ENCODE measurements around the gene DBNL. TPM values are rescaled to one million over a fixed set of nuclear protein-coding genes. Genes with fewer than 3 reads are reported as not detected.

The DBNL gene
- total and polyA plus RNA-seq, 2 donors (not counting 1 experiment from before 2014, with no cell fraction given): 335 to 386 TPM

GRCh38 chr7:44072364-44073231 lies 28.1 kb downstream of the DBNL start:
- Histone ChIP-seq H3K27ac (ENCODE audit: low read length in 2 of 2) (peak overlapping the region; percentile 90 to 98), H3K4me1 (ENCODE audit: control insufficient read depth in 2 of 2, insufficient read depth in 2 of 2, low read length in 2 of 2) (peaks cover 44 to 67% of the 10 kb centered on the region in 2 donors)

More at GRCh38 chr7:44072364-44073231, 28.1 kb downstream of the DBNL start:
- 70% methylated on average over 7 of the region's 12 CpGs for WGBS (ENCODE audit: insufficient coverage)
- Mint-ChIP-seq H3K27ac (peak overlapping the region; percentile 89), H3K4me3 (peak overlapping the region; percentile 12), H3K27me3 (no peaks in the 10 kb centered on the region), H3K9me3 (ENCODE audit: insufficient read depth) (no peaks in the 10 kb centered on the region), H3K4me1 (peaks cover 74% of the 10 kb centered on the region)
- H2AFZ ChIP-seq (ENCODE audit: insufficient read depth, low read depth, low read length, poor library complexity, severe bottlenecking): no peak overlapping the region
- peaks cover 30% of the 10 kb centered on the region for H4K20me1 ChIP-seq (ENCODE audit: control insufficient read depth, insufficient read depth, low read length, poor library complexity, severe bottlenecking)
- ATAC-seq (ENCODE audit: low read depth): no peak
- ChIA-PET POLR2A (interaction anchor here (1.9 to 2.2 kb wide), 2 partner anchors 11 to 13 kb away, joined by 4 to 9 read pairs; no protein-coding TSS in a partner anchor), CTCF (interaction anchor here (0.6 to 1.6 kb wide), 7 partner anchors 9 to 570 kb away, joined by 3 to 6 read pairs (median 5); no protein-coding TSS in a partner anchor)
- H3K4me2 ChIP-seq (replicated peaks; ENCODE audit: low read depth, low read length, poor library complexity, severe bottlenecking): no peak overlapping the region
- intact Hi-C loops (cut with micrococcal nuclease): loop anchor here (1.0 kb wide), 1 partner anchor 124 kb away; no protein-coding TSS in a partner anchor
- H3K79me2 ChIP-seq (ENCODE audit: control insufficient read depth, insufficient read depth, low read length): peaks cover 24% of the 10 kb centered on the region
- no peak for TF ChIP-seq EZH2 (IDR thresholded peaks at IDR 0.05; ENCODE audit: borderline replicate concordance, insufficient read depth, low read depth, low read length, poor library complexity, severe bottlenecking)
- peak; percentile 61 for TF ChIP-seq CTCF (IDR thresholded peaks at IDR 0.05)
- peak; percentile 57 for DNase-seq
- H3K4me3 ChIP-seq (ENCODE audit: control extremely low read depth in 1 of 5, extremely low read depth in 1 of 5, insufficient read depth in 1 of 5, low read depth in 2 of 5, low read length in 4 of 5): no peak overlapping the region
- H3K9ac ChIP-seq (ENCODE audit: low read length): no peak overlapping the region
- H3K27me3 ChIP-seq (replicated peaks in 1 of 4; ENCODE audit: control extremely low read depth in 1 of 4, control insufficient read depth in 3 of 4, insufficient read depth in 4 of 4, low read length in 3 of 4): no peaks in the 10 kb centered on the region
- peaks cover 0 to 47% of the 10 kb centered on the region in 2 experiments for H3K36me3 ChIP-seq (replicated peaks in 1 of 2; ENCODE audit: control extremely low read depth in 1 of 2, control insufficient read depth in 1 of 2, extremely low read depth in 1 of 2, insufficient read depth in 2 of 2, low read length in 1 of 2)
- H3K9me3 ChIP-seq (ENCODE audit: control extremely low read depth in 1 of 3, control insufficient read depth in 2 of 3, insufficient read depth in 1 of 3, low read length in 2 of 3): no peaks in the 10 kb centered on the region
